HL-60 (cell line): ENCODE data around the gene FEZ2.

ENCODE experiments used
- POLR2AphosphoS5 ChIP-seq: IDR thresholded peaks from 2 replicates; pipeline ENCODE4 v1.6.1; 2012; ENCODE audit warnings: low read depth
- TF ChIP-seq, protein P1 (sequence below): IDR thresholded peaks from one replicate; pipeline ENCODE4 v1.5.1; 2011; ENCODE audit warnings: low read length, control low read depth, inconsistent platforms; ENCODE audit not compliant: insufficient read depth

DNA sequence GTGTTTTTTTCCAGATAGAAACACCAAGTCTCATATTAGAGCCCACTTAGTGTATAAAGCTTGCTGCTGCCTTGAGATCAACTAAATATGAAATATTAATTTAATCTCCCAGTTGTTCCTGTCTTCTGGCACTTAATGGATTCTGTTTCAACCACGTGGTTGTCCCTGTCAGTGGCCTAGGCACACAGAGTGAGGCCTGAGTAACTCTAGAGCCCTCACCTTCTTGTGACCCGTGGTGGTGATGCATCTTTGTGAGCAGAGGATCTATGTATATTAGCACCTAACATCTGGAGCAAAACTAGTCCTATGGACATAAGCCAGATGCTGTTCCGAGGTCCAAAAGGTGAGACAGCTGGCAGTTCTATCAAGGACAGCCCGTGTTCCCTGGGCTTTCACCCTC lies 74.8 kb downstream of the FEZ2 start:
- TF ChIP-seq, protein P1, sequence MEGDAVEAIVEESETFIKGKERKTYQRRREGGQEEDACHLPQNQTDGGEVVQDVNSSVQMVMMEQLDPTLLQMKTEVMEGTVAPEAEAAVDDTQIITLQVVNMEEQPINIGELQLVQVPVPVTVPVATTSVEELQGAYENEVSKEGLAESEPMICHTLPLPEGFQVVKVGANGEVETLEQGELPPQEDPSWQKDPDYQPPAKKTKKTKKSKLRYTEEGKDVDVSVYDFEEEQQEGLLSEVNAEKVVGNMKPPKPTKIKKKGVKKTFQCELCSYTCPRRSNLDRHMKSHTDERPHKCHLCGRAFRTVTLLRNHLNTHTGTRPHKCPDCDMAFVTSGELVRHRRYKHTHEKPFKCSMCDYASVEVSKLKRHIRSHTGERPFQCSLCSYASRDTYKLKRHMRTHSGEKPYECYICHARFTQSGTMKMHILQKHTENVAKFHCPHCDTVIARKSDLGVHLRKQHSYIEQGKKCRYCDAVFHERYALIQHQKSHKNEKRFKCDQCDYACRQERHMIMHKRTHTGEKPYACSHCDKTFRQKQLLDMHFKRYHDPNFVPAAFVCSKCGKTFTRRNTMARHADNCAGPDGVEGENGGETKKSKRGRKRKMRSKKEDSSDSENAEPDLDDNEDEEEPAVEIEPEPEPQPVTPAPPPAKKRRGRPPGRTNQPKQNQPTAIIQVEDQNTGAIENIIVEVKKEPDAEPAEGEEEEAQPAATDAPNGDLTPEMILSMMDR, result no peak
- TF ChIP-seq POLR2AphosphoS5, result no peak
